ENCODE measurements around the gene POMT1.
"Not testable (repeated sequence)": the region's sequence is repeated elsewhere in the genome, so short reads cannot be mapped to it uniquely, and the experiment has no call there.

- not testable (repeated sequence) for TF ChIP-seq EZH2 (IDR thresholded peaks at IDR 0.05; ENCODE audit: borderline replicate concordance, low read depth, low read length, severe bottlenecking)
- TF ChIP-seq, protein P1, sequence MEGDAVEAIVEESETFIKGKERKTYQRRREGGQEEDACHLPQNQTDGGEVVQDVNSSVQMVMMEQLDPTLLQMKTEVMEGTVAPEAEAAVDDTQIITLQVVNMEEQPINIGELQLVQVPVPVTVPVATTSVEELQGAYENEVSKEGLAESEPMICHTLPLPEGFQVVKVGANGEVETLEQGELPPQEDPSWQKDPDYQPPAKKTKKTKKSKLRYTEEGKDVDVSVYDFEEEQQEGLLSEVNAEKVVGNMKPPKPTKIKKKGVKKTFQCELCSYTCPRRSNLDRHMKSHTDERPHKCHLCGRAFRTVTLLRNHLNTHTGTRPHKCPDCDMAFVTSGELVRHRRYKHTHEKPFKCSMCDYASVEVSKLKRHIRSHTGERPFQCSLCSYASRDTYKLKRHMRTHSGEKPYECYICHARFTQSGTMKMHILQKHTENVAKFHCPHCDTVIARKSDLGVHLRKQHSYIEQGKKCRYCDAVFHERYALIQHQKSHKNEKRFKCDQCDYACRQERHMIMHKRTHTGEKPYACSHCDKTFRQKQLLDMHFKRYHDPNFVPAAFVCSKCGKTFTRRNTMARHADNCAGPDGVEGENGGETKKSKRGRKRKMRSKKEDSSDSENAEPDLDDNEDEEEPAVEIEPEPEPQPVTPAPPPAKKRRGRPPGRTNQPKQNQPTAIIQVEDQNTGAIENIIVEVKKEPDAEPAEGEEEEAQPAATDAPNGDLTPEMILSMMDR (IDR thresholded peaks at IDR 0.05; ENCODE audit: borderline replicate concordance, extremely low read depth, low read length, poor library complexity, severe bottlenecking): not testable (repeated sequence)
These were observed 47.1 kb upstream of the POMT1 start for GRCh38 chr9:131455655-131456054.
